NCI-H524 (cell line): Measurements from ENCODE around the gene PADI6.
"Not testable (repeated sequence)": the region's sequence is repeated elsewhere in the genome, so short reads cannot be mapped to it uniquely, and the experiment has no call there.

Experiments
- DNase-seq, 2 experiments: peaks; one replicate each; lab custom pipeline; 2025; lab: John Stamatoyannopoulos, UW

PADI6 gene

GRCh38 chr1:17371896-17372295 is at the start of gene PADI6:
PADI6 (plus strand) TSS chr1:17372196; CDS start chr1:17372246, 50 bp downstream.
- no peak for DNase-seq

DNA sequence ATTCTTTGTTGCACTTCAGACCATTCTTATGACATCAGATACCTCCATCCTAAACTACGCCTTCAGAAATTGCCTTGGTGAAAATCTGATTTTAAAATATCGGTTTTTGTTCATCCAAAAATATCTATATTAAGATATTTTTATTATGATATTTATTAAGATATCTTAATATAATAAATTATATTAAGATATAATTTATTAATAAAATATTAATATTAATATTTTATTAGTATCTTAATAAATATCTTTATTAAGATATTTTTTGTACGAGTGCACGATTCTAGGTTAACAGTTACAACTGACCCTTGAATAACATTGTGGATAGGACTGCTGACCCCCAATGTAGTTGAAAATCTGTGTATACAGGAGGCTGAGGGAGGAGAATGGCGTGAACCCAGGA is 43.1 kb upstream of the PADI6 start:
- no peak for DNase-seq

GRCh38 chr1:17329610-17330009 is 42.4 kb upstream of the PADI6 start:
- DNase-seq = no peak

DNA sequence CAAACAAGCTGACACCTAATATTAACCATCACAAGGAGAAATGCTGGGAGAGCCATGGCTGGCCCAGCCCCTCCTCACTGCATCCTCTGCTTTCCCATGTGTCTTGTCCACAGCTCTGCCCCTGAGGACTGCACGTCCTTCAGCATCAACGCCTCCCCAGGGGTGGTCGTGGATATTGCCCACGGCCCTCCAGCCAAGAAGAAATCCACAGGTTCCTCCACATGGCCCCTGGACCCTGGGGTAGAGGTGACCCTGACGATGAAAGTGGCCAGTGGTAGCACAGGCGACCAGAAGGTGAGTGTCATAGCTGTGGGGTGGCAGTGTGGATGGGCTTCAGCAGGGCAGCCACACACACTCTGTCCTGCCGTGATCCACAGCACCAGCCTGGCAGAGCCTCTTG is 41.1 kb upstream of the PADI6 start:
- no peak for DNase-seq

- DNase-seq = no peak
Measured at GRCh38 chr1:17333081-17333480, 38.9 kb upstream of the PADI6 start.

DNA sequence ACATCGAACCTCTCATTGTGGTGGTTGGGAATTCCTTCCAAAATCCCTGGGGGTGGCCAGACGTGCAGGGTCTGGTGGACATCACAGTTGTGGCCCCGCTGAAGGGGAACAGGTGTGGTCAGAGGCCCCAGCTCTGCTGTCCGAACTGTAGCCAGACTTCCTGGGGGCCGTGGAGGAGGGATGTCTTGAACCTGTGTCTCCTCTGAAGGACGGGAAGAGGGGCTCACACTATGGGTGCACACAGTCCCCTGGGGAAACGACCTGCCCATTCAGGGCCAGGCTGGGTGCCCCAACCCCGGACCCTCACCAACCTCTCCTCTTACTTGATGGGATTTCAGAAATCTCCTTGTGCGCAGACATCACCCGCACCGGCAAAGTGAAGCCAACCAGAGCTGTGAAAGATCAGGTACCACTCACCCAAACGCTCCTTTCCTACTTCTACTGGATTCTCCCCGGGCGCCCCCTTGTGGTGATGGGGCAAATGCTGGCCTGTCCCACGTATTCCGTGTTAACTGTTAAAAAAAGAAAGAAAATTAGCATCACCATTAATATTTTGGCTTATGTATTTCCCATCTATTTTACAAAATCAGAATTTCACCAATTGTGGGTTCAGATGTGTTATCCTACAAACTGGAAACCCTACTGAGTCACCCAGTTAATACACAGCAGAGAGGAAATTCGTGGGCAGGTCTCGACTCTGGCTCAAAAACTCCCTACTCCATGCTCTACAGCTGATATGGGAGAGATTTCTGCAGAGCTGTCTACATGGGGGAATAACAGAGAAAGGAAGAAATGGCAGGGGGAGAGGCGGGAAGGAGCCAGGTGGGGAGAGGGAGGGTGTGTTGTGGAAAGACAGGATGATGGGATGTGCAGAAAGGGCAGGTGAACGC is 35.9 kb upstream of the PADI6 start:
- DNase-seq = peak; percentile 48 to 63

DNA sequence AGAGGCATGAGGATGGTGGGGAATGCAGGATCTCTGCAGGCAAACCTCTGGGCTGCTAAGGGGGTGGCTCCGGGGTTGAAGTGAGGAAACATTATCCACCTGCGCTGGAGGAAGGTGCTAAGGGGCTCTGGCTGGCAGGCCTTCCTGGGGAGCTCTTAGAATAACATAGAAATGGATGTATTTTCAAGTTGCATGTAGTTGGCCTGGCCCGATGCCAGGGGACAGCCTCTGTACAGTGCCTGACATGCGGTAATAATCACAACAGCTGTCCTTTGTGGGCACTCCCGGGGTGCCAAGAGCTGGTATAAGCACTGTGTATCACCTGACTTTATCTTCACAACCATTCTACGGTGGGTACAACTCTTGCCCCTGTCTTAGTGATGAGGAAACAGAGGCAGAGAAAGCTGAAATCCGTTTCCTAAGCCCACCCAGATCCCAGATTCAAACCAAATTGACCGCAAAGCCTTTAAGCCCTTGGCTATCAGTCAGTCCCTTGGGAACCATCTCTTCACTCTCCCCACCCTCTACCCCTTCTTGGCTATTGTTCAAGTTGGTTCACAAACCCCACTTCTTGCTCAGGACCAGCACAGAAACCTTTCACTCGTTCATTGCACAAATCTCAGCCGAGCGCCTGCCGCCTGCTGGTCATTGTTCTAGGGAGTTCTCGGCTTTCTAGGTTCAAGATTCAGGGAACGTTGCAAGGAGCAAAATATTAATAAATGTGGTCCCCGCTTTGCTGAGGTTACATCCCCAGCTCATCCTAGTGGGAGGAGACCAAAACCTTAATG is 33.1 kb upstream of the PADI6 start:
- DNase-seq = peak in 1 of 2 experiments; percentile 45

GRCh38 chr1:17339521-17339920 is 32.5 kb upstream of the PADI6 start:
- no peak for DNase-seq

- DNase-seq = no peak
Measured at GRCh38 chr1:17340358-17340757, 31.6 kb upstream of the PADI6 start.

- no peak for DNase-seq
Measured at GRCh38 chr1:17342014-17342441, 30.0 kb upstream of the PADI6 start.

DNA sequence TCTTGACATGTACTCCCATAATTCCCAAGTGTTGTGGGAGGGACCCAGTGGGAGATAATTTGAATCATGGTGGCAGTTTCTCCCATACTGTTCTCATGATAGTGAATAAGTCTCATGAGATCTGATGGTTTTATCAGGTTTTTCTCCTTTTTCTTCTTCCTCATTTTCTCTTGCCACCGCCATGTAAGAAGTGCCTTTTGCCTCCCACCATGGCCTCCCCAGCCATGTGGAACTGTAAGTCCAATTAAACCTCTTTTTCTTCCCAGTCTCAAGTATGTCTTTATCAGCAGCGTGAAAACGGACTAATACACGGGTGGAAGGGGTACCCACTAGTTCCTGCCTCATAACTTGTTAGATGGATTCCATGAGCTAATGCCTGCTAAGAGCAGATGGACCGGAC is 26.5 kb upstream of the PADI6 start:
- DNase-seq = not testable (repeated sequence)

DNA sequence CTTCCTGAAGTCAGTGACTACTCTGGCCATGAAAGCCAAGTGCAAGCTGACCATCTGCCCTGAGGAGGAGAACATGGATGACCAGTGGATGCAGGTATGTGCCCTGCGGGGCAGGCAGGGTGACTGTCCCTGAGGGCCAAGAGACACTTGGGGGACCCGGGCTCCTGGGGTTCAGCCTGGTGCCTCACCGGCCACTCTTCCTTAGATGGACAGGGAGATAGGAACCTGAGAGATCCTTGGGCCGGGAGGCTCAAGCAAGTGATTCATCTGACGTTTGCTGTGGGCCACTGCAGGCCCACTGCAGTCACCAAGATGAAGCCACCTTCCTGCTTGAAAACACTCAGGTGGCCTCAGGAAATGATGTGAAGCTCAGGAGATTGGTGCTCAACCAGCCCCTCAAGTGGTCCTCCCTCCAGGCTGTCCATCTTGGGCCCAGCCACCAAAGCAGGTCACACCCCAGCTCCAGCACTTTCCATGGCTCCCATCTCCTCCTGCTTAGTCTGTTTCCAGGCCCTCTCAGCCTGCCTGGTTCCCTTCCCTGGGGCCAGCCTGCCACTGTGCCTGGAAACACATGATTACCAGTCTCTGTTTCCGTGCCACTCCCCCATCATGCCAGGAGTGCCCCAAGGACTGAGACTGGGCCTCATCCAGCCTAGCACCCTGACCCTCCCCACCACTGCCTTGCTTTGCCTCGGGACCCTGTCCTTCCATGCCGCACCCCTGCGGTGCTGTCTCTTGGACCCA is 25.8 kb upstream of the PADI6 start:
- DNase-seq = no peak

DNA sequence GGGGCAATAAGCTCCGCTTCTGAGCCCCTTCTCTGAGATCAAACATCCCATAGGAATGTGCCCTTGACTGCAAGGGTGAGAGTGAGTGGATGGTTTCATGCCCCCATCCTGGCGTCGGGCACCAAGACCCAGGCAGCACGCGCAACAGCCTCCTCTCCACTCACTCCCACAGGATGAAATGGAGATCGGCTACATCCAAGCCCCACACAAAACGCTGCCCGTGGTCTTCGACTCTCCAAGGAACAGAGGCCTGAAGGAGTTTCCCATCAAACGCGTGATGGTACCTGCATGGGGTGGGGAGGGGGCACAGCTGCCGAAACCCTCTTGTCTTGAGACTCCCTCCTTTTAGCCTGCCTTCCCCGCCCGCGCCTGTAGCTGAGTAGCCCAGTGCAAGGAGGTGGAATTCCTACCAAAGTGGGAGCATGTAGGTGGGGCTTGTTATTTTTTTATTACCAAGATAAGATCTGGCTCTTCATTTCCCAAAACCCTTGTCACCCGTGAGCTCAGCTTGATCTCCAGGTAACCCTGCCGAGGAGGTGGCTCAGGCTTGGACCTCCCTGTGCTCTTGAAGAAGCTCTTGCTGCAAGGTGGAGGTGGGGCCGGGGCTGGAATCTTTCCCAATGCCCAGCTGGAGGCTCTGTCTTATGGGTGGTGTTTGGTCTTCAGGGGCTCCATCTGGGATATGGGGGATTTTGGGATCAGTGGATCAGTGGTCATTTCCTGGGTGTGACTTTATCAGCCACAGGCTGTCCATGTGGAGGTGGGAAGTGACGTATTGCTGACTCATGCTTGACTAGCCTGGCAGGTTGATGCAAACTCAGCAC is 24.0 kb upstream of the PADI6 start:
- DNase-seq = no peak

GRCh38 chr1:17348593-17349234 is 23.3 kb upstream of the PADI6 start:
- no peak for DNase-seq

GRCh38 chr1:17350083-17350482 is 21.9 kb upstream of the PADI6 start:
- no peak for DNase-seq

DNA sequence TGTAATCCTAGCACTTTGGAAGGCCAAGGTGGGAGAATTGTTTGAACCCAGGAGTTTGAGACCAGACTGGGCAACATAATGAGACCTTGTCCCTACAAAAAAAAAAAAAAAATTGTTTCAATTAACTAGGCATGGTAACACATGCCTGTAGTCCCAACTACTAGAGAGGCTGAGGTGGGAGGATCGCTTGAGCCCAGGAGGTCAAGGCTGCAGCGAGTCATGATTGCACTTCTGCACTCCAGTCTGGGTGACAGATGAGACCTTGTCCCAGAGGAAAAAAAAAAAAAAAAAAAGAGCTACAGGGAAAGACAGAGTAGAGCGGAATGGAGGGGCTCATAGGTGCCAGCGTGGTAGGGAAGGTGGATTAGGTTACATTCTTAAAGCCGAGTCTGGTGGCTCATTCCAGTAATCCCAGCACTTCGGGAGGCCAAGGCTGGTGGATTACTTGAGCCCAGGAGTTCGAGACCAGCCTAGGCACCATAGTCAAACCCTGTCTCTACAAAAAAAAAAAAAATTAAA is 21.0 kb upstream of the PADI6 start:
- DNase-seq = peak in 1 of 2 experiments; percentile 6

GRCh38 chr1:17351598-17352324 is 20.2 kb upstream of the PADI6 start:
- no peak for DNase-seq

GRCh38 chr1:17352419-17352909 is 19.5 kb upstream of the PADI6 start:
- no peak for DNase-seq

- DNase-seq = no peak
Measured at GRCh38 chr1:17355898-17356297, 16.1 kb upstream of the PADI6 start.
